ENCODE measurements around the gene ELL.

Gene ELL

DNA sequence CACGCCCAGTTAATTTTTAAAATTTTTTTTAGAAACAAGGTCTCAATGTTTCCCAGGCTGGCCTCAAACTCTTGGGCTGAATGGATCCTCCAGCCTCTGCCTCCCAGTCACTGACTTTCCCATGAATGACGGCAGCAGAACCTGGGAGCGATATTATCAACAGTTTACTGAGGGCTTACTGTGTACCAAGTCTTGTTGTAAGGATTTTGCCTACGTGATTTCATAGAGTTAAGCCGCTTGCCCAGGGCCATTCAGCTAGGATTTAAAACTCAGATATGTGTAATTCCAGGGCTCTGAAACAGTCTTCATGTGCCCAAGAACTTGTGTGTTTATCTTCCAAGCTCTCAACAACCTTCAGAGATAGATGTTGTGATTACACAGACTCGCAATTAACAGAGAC, 29.8 kb upstream of the ELL start:
- no peak for TF ChIP-seq CTCF (conservative IDR thresholded peaks at IDR 0.05; ENCODE audit: low read depth, low read length)
- Histone ChIP-seq H3K4me3 (IDR thresholded peaks at IDR 0.05; ENCODE audit: insufficient read depth, low read depth, low read length) (no peak overlapping the region), H3K9ac (no peak overlapping the region), H3K36me3 (ENCODE audit: insufficient read depth) (no peaks in the 10 kb centered on the region), H2AFZ (ENCODE audit: low read depth) (no peak overlapping the region), H3K27ac (no peak overlapping the region), H3K4me1 (ENCODE audit: low read depth, poor library complexity, severe bottlenecking) (no peaks in the 10 kb centered on the region), H4K20me1 (ENCODE audit: insufficient read depth) (no peaks in the 10 kb centered on the region), H3K4me2 (no peak overlapping the region), H3K27me3 (ENCODE audit: insufficient read depth, low read depth) (no peaks in the 10 kb centered on the region), H3K79me2 (ENCODE audit: insufficient read depth, low read depth) (no peaks in the 10 kb centered on the region)

- no peak for TF ChIP-seq CTCF (conservative IDR thresholded peaks at IDR 0.05; ENCODE audit: low read depth, low read length)
- Histone ChIP-seq H3K4me3 (IDR thresholded peaks at IDR 0.05; ENCODE audit: insufficient read depth, low read depth, low read length) (no peak overlapping the region), H3K4me2 (peak overlapping the region; percentile 67), H4K20me1 (ENCODE audit: insufficient read depth) (no peaks in the 10 kb centered on the region), H3K36me3 (ENCODE audit: insufficient read depth) (no peaks in the 10 kb centered on the region), H3K27me3 (ENCODE audit: insufficient read depth, low read depth) (no peaks in the 10 kb centered on the region), H3K27ac (peak overlapping the region; percentile 26), H3K9ac (peak overlapping the region; percentile 18; the same call in 1 of the 2 replicates), H2AFZ (ENCODE audit: low read depth) (peak overlapping the region; percentile 77), H3K79me2 (ENCODE audit: insufficient read depth, low read depth) (peaks cover 10% of the 10 kb centered on the region), H3K4me1 (ENCODE audit: low read depth, poor library complexity, severe bottlenecking) (peaks cover 12% of the 10 kb centered on the region)
These were observed 22.1 kb upstream of the ELL start for GRCh38 chr19:18543814-18544475.

DNA sequence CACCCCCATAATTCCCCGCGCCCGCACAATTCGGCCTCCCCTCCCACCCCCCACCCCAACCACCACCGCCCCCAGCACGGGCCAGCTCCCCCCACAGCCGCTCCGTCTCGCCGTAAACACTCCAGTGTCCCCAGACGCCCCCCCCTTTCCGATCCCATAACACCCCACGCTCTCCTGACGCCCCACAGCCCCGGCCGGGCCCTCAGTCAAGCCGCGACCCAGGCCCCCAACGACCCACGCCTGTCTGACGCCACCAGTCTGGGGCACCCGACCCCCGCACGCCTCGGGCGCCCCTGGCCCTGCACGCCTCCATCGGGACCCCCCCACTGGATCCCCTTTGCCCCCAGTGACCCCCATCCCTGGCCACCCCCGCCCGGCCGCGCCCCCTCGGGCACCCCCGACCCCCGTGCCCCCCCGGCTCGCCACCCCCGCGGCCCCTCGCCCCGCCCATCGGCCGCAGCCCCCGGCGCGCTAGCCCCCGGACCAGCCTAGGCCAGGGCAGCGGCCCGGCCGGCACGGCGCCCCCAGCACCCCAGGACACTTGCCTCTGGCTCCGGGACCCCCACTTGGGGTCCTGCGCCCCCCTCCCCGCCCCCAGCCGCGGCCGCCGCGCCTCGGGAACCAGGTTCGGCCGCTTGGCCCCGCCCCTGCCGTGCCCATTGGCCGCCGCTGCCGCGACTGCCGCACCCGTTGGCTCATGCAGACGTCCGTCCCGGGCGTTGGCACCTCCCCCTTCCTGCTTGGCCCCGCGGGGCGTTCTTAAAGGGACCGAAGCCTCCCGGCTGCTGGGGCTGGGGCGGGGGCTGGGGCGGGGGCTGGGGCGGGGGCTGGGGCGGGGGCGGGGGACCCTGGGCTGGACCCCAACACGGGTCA, 21.3 kb upstream of the ELL start, which contains the start of gene FKBP8:
FKBP8 (minus strand) TSS at position 633 of the 873 bp plus-strand sequence. CDS start 1,603 bp downstream, outside the sequence.
- TF ChIP-seq CTCF (conservative IDR thresholded peaks at IDR 0.05; ENCODE audit: low read depth, low read length), result no peak
- Histone ChIP-seq H3K36me3 (ENCODE audit: insufficient read depth) (no peaks in the 10 kb centered on the region), H3K27ac (peak within 1 kb of the TSS; percentile 26), H2AFZ (ENCODE audit: low read depth) (peak within 1 kb of the TSS; percentile 77), H3K4me3 (IDR thresholded peaks at IDR 0.05; ENCODE audit: insufficient read depth, low read depth, low read length) (no peak within 1 kb of the TSS), H3K4me1 (ENCODE audit: low read depth, poor library complexity, severe bottlenecking) (peaks cover 12% of the 10 kb centered on the region), H3K4me2 (peak within 1 kb of the TSS; percentile 67), H3K79me2 (ENCODE audit: insufficient read depth, low read depth) (peaks cover 10% of the 10 kb centered on the region), H3K9ac (peak within 1 kb of the TSS; percentile 39; the same call in 1 of the 2 replicates), H4K20me1 (ENCODE audit: insufficient read depth) (no peaks in the 10 kb centered on the region), H3K27me3 (ENCODE audit: insufficient read depth, low read depth) (no peaks in the 10 kb centered on the region)

DNA sequence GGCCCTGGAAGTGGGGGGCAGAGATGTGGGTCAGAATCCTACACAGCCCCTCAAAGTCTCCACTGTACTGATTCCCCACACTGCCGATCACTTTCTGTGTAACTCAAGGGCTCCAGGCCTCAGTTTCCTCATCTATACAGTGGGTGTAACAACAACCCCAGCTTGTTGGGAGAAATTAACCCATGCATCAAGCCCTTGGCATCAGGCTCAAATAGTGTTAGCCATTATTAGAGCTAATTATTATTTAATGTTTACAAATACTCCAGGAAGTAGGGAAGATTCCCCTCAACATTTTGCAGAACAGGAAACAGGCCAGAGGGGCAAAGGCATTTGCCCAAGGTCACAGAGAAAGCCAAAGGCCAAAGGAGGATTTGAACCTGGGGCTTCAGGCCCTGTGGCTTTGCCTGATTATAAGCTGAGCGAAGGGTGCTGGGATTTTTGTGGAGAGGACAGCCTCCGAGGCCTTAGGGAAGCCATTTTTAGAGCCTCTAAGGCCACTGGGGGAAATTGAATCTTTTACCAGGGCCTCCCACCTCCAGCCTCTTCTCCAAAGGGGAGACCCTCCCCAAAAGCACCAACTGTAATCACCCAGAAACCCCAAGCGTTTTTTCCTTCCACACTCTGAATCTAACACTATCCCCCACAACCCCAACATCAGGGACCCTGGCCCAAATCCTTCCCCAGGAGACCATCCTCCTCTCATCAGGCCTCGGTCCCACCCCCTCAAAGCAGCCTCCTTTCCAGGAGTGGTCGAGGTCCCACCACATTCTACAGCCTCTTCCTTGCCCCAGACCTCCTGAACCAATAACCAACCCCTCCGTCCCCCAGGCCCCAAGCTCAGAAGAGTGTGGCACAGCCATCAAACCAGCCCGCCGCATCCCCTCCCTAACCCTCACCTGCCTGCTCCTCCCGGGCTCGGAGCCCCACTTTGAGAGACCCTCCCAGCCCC, 20.4 kb upstream of the ELL start:
- Histone ChIP-seq H3K79me2 (ENCODE audit: insufficient read depth, low read depth) (peaks cover 10% of the 10 kb centered on the region), H3K9ac (peak overlapping the region; percentile 39; the same call in 1 of the 2 replicates), H3K4me3 (IDR thresholded peaks at IDR 0.05; ENCODE audit: insufficient read depth, low read depth, low read length) (no peak overlapping the region), H4K20me1 (ENCODE audit: insufficient read depth) (no peaks in the 10 kb centered on the region), H3K4me1 (ENCODE audit: low read depth, poor library complexity, severe bottlenecking) (peaks cover 12% of the 10 kb centered on the region), H3K27me3 (ENCODE audit: insufficient read depth, low read depth) (no peaks in the 10 kb centered on the region), H3K4me2 (peak overlapping the region; percentile 59), H3K36me3 (ENCODE audit: insufficient read depth) (no peaks in the 10 kb centered on the region), H3K27ac (peak overlapping the region; percentile 12; the same call in 1 of the 2 replicates), H2AFZ (ENCODE audit: low read depth) (no peak overlapping the region)
- no peak for TF ChIP-seq CTCF (conservative IDR thresholded peaks at IDR 0.05; ENCODE audit: low read depth, low read length)
